HG02763 (cell line): ENCODE results near the gene CWC27.
"Not testable (repeated sequence)": the region's sequence is repeated elsewhere in the genome, so short reads cannot be mapped to it uniquely, and the experiment has no call there.

ENCODE experiments used
- ATAC-seq: cut with Tn5 transposase; IDR thresholded peaks from one replicate; pipeline ENCODE4 v1.9.1; 2021; ENCODE audit warnings: mild to moderate bottlenecking, moderate library complexity; ENCODE audit not compliant: unreplicated experiment

The CWC27 gene

GRCh38 chr5:64786372-64786771 is 17.6 kb downstream of the CWC27 start:
- no peak for ATAC-seq

GRCh38 chr5:64788156-64788555 is 19.4 kb downstream of the CWC27 start:
- ATAC-seq: no peak

- ATAC-seq: no peak
Measured at GRCh38 chr5:64789457-64789856, 20.7 kb downstream of the CWC27 start.

- no peak for ATAC-seq
Measured at GRCh38 chr5:64790210-64790609, 21.5 kb downstream of the CWC27 start.

- no peak for ATAC-seq
Measured at GRCh38 chr5:64792469-64792868, 23.7 kb downstream of the CWC27 start.

GRCh38 chr5:64794053-64794770 is 25.5 kb downstream of the CWC27 start:
- ATAC-seq: no peak

- ATAC-seq: no peak
Measured at GRCh38 chr5:64796301-64796700, 27.6 kb downstream of the CWC27 start.

- ATAC-seq: no peak
Measured at GRCh38 chr5:64800926-64801325, 32.2 kb downstream of the CWC27 start.

- ATAC-seq: no peak
Measured at GRCh38 chr5:64806537-64806936, 37.8 kb downstream of the CWC27 start.

- ATAC-seq: no peak
Measured at GRCh38 chr5:64807520-64807919, 38.8 kb downstream of the CWC27 start.

GRCh38 chr5:64811050-64811640 is 42.4 kb downstream of the CWC27 start:
- peak; percentile 62 for ATAC-seq

- peak; percentile 89 for ATAC-seq
Measured at GRCh38 chr5:64814073-64814472, 45.3 kb downstream of the CWC27 start.

- no peak for ATAC-seq
Measured at GRCh38 chr5:64818245-64818644, 49.5 kb downstream of the CWC27 start.

GRCh38 chr5:64819345-64819744 is 50.6 kb downstream of the CWC27 start:
- ATAC-seq: not testable (repeated sequence)

GRCh38 chr5:64822320-64822719 is 53.6 kb downstream of the CWC27 start:
- ATAC-seq: no peak

GRCh38 chr5:64826541-64826940 is 57.8 kb downstream of the CWC27 start:
- no peak for ATAC-seq

- ATAC-seq: no peak
Measured at GRCh38 chr5:64827703-64828102, 59.0 kb downstream of the CWC27 start.

- ATAC-seq: not testable (repeated sequence)
Measured at GRCh38 chr5:64830650-64831049, 61.9 kb downstream of the CWC27 start.

GRCh38 chr5:64831996-64832395 is 63.3 kb downstream of the CWC27 start:
- no peak for ATAC-seq

GRCh38 chr5:64834037-64834436 is 65.3 kb downstream of the CWC27 start:
- ATAC-seq: no peak

GRCh38 chr5:64834611-64835010 is 65.9 kb downstream of the CWC27 start:
- ATAC-seq: no peak

GRCh38 chr5:64835266-64835665 is 66.5 kb downstream of the CWC27 start:
- no peak for ATAC-seq
